Measurements from ENCODE around the gene SHANK1.

The SHANK1 gene

GRCh38 chr19:50722201-50723013 lies 2.8 kb upstream of the SHANK1 start:
- Mint-ChIP-seq H3K9me3 (no peaks in the 10 kb centered on the region), H3K36me3 (ENCODE audit: low read depth) (no peaks in the 10 kb centered on the region), H3K27ac (no peak overlapping the region), H3K27me3 (ENCODE audit: low read depth) (peaks cover 53% of the 10 kb centered on the region), H3K4me1 (ENCODE audit: low read depth) (peaks cover 16% of the 10 kb centered on the region), H3K4me3 (peak overlapping the region; percentile 30)

- Mint-ChIP-seq H3K27ac (no peak overlapping the region), H3K27me3 (ENCODE audit: low read depth) (peaks cover 58% of the 10 kb centered on the region), H3K4me3 (peak overlapping the region; percentile 30), H3K4me1 (ENCODE audit: low read depth) (peaks cover 14% of the 10 kb centered on the region), H3K36me3 (ENCODE audit: low read depth) (no peaks in the 10 kb centered on the region), H3K9me3 (no peaks in the 10 kb centered on the region)
These were observed 2.0 kb upstream of the SHANK1 start for GRCh38 chr19:50721441-50722137.

- no peak overlapping the region for H3K4me3 Mint-ChIP-seq
- no peaks in the 10 kb centered on the region for H3K9me3 Mint-ChIP-seq
- peaks cover 64% of the 10 kb centered on the region for H3K27me3 Mint-ChIP-seq (ENCODE audit: low read depth)
- no peaks in the 10 kb centered on the region for H3K36me3 Mint-ChIP-seq (ENCODE audit: low read depth)
- H3K4me1 Mint-ChIP-seq (ENCODE audit: low read depth): peaks cover 12% of the 10 kb centered on the region
- H3K27ac Mint-ChIP-seq: no peak overlapping the region
These were observed 1.3 kb upstream of the SHANK1 start for GRCh38 chr19:50720921-50721381.

- no peak overlapping the region for H3K27ac Mint-ChIP-seq
- peaks cover 70% of the 10 kb centered on the region for H3K27me3 Mint-ChIP-seq (ENCODE audit: low read depth)
- H3K36me3 Mint-ChIP-seq (ENCODE audit: low read depth): no peaks in the 10 kb centered on the region
- peaks cover 8% of the 10 kb centered on the region for H3K4me1 Mint-ChIP-seq (ENCODE audit: low read depth)
- H3K4me3 Mint-ChIP-seq: no peak overlapping the region
- no peaks in the 10 kb centered on the region for H3K9me3 Mint-ChIP-seq
These were observed 749 bp upstream of the SHANK1 start for GRCh38 chr19:50720181-50720920.

GRCh38 chr19:50719119-50719435 lies 525 bp downstream of the SHANK1 start:
- Mint-ChIP-seq H3K4me1 (ENCODE audit: low read depth) (peaks cover 8% of the 10 kb centered on the region), H3K4me3 (no peak overlapping the region), H3K9me3 (no peaks in the 10 kb centered on the region), H3K27me3 (ENCODE audit: low read depth) (peaks cover 73% of the 10 kb centered on the region), H3K27ac (no peak overlapping the region), H3K36me3 (ENCODE audit: low read depth) (no peaks in the 10 kb centered on the region)

GRCh38 chr19:50718255-50719118 lies 1.1 kb downstream of the SHANK1 start:
- Mint-ChIP-seq H3K27ac (no peak overlapping the region), H3K4me3 (no peak overlapping the region)

GRCh38 chr19:50717891-50718254 lies 1.7 kb downstream of the SHANK1 start:
- no peak overlapping the region for H3K4me3 Mint-ChIP-seq
- peaks cover 5% of the 10 kb centered on the region for H3K4me1 Mint-ChIP-seq (ENCODE audit: low read depth)
- no peak overlapping the region for H3K27ac Mint-ChIP-seq
- H3K36me3 Mint-ChIP-seq (ENCODE audit: low read depth): no peaks in the 10 kb centered on the region
- peaks cover 67% of the 10 kb centered on the region for H3K27me3 Mint-ChIP-seq (ENCODE audit: low read depth)
- H3K9me3 Mint-ChIP-seq: no peaks in the 10 kb centered on the region

More at GRCh38 chr19:50718255-50719118, 1.1 kb downstream of the SHANK1 start:
- H3K9me3 Mint-ChIP-seq: no peaks in the 10 kb centered on the region
- H3K4me1 Mint-ChIP-seq (ENCODE audit: low read depth): peaks cover 8% of the 10 kb centered on the region
- peaks cover 68% of the 10 kb centered on the region for H3K27me3 Mint-ChIP-seq (ENCODE audit: low read depth)
- H3K36me3 Mint-ChIP-seq (ENCODE audit: low read depth): no peaks in the 10 kb centered on the region

- peaks cover 4% of the 10 kb centered on the region for H3K4me1 Mint-ChIP-seq (ENCODE audit: low read depth)
- peaks cover 61% of the 10 kb centered on the region for H3K27me3 Mint-ChIP-seq (ENCODE audit: low read depth)
- no peaks in the 10 kb centered on the region for H3K9me3 Mint-ChIP-seq
- no peak overlapping the region for H3K27ac Mint-ChIP-seq
- no peaks in the 10 kb centered on the region for H3K36me3 Mint-ChIP-seq (ENCODE audit: low read depth)
- H3K4me3 Mint-ChIP-seq: no peak overlapping the region
These were observed 2.4 kb downstream of the SHANK1 start for GRCh38 chr19:50717026-50717723.

GRCh38 chr19:50716178-50717025 lies 3.2 kb downstream of the SHANK1 start:
- H3K27ac Mint-ChIP-seq: no peak overlapping the region
- no peaks in the 10 kb centered on the region for H3K36me3 Mint-ChIP-seq (ENCODE audit: low read depth)
- H3K4me3 Mint-ChIP-seq: no peak overlapping the region
- peaks cover 4% of the 10 kb centered on the region for H3K4me1 Mint-ChIP-seq (ENCODE audit: low read depth)
- no peaks in the 10 kb centered on the region for H3K9me3 Mint-ChIP-seq
- H3K27me3 Mint-ChIP-seq (ENCODE audit: low read depth): peaks cover 53% of the 10 kb centered on the region

GRCh38 chr19:50713556-50714236 lies 5.9 kb downstream of the SHANK1 start:
- Mint-ChIP-seq H3K4me1 (ENCODE audit: low read depth) (no peaks in the 10 kb centered on the region), H3K4me3 (no peak overlapping the region), H3K27me3 (ENCODE audit: low read depth) (peaks cover 38% of the 10 kb centered on the region), H3K27ac (no peak overlapping the region), H3K9me3 (no peaks in the 10 kb centered on the region), H3K36me3 (ENCODE audit: low read depth) (no peaks in the 10 kb centered on the region)

- peaks cover 36% of the 10 kb centered on the region for H3K27me3 Mint-ChIP-seq (ENCODE audit: low read depth)
- no peak overlapping the region for H3K4me3 Mint-ChIP-seq
- no peaks in the 10 kb centered on the region for H3K9me3 Mint-ChIP-seq
- no peaks in the 10 kb centered on the region for H3K36me3 Mint-ChIP-seq (ENCODE audit: low read depth)
- no peak overlapping the region for H3K27ac Mint-ChIP-seq
- no peaks in the 10 kb centered on the region for H3K4me1 Mint-ChIP-seq (ENCODE audit: low read depth)
These were observed 6.8 kb downstream of the SHANK1 start for GRCh38 chr19:50712833-50713232.

- Mint-ChIP-seq H3K27ac (no peak overlapping the region), H3K27me3 (ENCODE audit: low read depth) (peaks cover 27% of the 10 kb centered on the region), H3K9me3 (no peaks in the 10 kb centered on the region), H3K4me1 (ENCODE audit: low read depth) (no peaks in the 10 kb centered on the region), H3K36me3 (ENCODE audit: low read depth) (no peaks in the 10 kb centered on the region), H3K4me3 (no peak overlapping the region)
These were observed 7.8 kb downstream of the SHANK1 start for GRCh38 chr19:50711805-50712204.
